ENCODE data around the gene USP10.

USP10 gene

GRCh38 chr16:84806890-84807258, 107.1 kb downstream of the USP10 start:
- TF ChIP-seq ZNF274 (IDR thresholded peaks at IDR 0.05; ENCODE audit: low read depth, low read length), result no peak
- H3K4me3 ChIP-seq (ENCODE audit: low read length), result no peak overlapping the region

GRCh38 chr16:84807776-84808175, 108.0 kb downstream of the USP10 start:
- TF ChIP-seq ZNF274 (IDR thresholded peaks at IDR 0.05; ENCODE audit: low read depth, low read length), result no peak

DNA sequence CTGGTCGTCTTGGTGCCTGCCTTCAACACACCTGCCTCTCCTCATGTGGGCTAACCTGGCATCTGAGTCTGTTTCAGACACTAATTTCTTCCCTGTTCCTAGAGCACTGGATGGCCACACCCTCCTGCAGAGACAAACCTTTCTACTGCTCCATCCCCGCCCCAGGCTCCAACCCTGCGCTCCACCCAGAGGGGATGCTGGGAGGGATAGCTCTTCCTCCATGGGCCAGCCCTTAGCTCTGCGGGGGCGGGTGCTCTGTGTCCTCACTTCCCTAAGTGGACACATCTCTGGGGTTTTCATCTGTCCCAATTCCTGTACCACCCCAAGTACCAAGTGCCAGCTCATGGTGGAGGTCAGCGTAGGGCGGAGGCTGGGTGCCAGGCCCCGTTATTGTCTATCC, 109.0 kb downstream of the USP10 start:
- TF ChIP-seq ZNF274 (IDR thresholded peaks at IDR 0.05; ENCODE audit: low read depth, low read length), result no peak

More at GRCh38 chr16:84807776-84808175, 108.0 kb downstream of the USP10 start:
- no peak overlapping the region for H3K4me3 ChIP-seq (ENCODE audit: low read length)

GRCh38 chr16:84810518-84811273, 110.9 kb downstream of the USP10 start:
- H3K4me3 ChIP-seq (ENCODE audit: low read length), result no peak overlapping the region
- no peak for TF ChIP-seq ZNF274 (IDR thresholded peaks at IDR 0.05; ENCODE audit: low read depth, low read length)

More for the DNA sequence above, 109.0 kb downstream of the USP10 start:
- H3K4me3 ChIP-seq (ENCODE audit: low read length), result no peak overlapping the region

DNA sequence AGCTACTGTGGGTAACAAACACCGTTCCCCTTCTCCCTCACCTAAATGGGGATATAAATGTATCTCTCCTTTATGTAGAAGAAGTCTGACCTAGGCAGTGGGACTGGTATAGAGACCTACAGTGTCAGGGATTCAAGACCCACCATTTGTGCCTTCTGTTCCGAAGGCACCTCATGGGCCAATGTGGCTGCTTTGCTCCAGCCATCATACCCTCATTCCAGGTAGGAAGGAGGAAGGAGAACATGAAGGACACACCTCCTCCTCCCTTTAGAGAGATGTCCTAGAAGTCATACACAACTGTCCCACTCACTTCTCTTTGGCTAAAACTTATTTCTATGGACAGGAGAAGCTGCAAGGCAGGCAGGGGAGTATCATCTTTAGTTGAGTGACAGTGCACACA, 111.7 kb downstream of the USP10 start:
- H3K4me3 ChIP-seq (ENCODE audit: low read length), result no peak overlapping the region
- TF ChIP-seq ZNF274 (IDR thresholded peaks at IDR 0.05; ENCODE audit: low read depth, low read length), result no peak

DNA sequence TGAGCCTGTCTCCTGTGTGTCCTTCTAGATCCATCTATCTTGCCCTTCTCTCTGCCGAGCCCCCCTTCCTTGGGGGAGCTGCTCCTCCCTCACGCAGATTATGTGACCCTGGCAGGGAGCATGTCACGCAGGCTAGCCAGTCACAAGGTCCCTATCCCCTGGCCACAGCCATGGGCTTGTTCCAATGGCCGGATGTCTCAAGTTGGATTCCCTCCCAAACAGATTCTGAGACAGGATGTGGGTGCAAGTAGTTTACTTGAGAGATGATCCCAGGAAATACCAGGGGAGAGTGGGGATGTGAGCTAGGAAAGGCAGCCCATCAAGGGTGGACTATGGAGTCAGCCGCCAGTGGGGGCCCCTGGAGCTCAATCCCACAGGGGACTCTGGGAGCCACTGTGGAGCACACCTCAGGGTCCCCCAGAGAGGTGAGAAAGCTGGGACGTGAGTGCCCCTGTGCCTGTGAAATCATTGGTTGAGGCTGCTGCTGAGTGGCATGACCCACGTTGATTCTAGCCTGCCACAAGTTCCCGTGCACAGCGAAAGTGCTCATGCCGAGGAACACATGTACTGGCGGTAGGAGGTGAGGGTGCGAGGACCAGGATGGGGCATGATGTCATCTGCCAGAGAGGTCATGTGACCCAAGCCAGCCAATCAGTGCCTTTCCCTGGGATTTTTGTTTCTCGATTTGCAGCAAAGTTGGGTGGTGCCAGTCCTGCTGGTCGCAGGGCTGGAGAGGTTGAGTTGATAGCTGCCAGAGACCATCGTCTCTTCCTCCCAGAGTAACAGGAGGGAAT, 113.5 kb downstream of the USP10 start:
- TF ChIP-seq ZNF274 (IDR thresholded peaks at IDR 0.05; ENCODE audit: low read depth, low read length), result no peak
- H3K4me3 ChIP-seq (ENCODE audit: low read length), result no peak overlapping the region

DNA sequence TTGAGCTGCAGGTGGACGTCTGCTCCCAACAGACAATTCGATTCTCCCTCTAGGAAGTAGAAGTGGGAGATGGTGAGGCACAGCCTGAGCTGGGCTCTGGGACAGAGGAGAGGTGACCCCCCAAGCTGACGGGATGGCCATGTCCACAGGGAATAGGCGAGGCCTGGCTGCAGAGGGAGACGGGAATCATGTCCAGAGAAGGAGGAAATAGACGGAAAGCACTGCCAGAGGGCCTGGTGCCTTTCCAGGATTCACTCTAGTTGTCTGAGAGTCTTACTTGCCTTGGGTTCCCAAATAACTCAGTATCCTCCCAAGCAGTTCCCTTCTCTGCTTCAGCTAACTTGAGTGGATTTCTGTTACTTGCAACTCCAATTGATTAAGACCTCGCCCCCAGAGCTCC, 115.7 kb downstream of the USP10 start:
- TF ChIP-seq ZNF274 (IDR thresholded peaks at IDR 0.05; ENCODE audit: low read depth, low read length), result no peak
- H3K4me3 ChIP-seq (ENCODE audit: low read length), result no peak overlapping the region

- no peak for TF ChIP-seq ZNF274 (IDR thresholded peaks at IDR 0.05; ENCODE audit: low read depth, low read length)
These were observed 116.2 kb downstream of the USP10 start for GRCh38 chr16:84816023-84816422.

DNA sequence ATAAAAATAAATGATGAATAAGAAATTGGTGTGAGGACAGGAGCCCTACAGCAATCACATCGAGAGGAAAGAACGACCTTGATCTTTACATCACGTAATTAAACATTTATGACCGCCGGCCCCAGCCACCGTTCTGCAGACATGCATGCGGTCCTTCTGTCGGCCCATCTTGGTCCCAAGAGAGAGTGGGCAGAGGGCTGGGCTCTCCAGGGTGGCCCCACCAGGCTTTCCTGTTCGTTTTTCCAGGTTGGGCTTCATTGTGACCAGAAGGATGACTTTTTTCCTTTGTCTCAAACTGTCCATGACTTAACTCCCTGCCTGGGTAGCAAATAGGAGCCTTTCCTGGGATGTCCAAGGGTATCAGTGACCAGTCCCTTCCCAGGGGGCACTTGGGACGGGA, 116.7 kb downstream of the USP10 start:
- no peak for TF ChIP-seq ZNF274 (IDR thresholded peaks at IDR 0.05; ENCODE audit: low read depth, low read length)
- H3K4me3 ChIP-seq (ENCODE audit: low read length), result no peak overlapping the region

More at GRCh38 chr16:84816023-84816422, 116.2 kb downstream of the USP10 start:
- no peak overlapping the region for H3K4me3 ChIP-seq (ENCODE audit: low read length)

DNA sequence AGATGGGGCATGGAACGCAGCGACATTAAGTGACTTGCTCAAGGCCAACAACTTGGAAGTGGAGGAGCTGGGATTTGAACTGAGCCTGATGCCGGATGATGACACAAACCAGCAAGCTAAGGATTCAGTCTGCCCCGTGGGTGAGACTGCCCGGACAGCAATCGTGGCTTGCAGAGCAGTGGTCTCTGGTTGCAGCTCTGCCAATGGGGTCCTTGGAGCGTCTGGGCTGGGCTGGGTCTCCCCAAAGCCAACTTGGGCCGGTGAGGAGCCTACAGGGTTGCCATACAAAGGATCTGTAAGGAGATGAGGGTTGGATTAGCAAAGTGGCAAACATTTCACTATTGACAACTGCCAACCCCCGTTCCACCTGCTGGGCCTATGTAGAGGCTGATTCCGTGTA, 117.4 kb downstream of the USP10 start:
- TF ChIP-seq ZNF274 (IDR thresholded peaks at IDR 0.05; ENCODE audit: low read depth, low read length), result no peak
- no peak overlapping the region for H3K4me3 ChIP-seq (ENCODE audit: low read length)

DNA sequence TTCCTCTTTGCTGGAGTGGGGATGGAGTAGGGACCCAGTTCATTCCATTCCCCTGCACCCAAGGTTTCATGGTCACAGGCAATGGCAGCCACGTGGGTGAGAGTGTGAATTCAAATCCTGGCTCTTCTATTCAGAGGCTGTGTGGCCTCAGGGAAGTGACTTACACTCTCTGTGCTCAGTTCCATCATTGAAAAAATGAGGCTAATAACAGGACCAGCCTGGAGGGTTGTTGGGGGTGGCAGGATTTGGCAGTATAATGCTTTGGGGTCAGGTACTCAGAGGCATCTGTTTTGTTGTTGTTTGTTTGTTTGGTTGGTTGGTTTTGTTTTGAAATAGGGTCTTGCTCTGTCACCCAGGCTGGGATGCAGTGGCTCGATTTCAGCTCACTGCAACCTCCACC, 117.8 kb downstream of the USP10 start:
- H3K4me3 ChIP-seq (ENCODE audit: low read length), result no peak overlapping the region

DNA sequence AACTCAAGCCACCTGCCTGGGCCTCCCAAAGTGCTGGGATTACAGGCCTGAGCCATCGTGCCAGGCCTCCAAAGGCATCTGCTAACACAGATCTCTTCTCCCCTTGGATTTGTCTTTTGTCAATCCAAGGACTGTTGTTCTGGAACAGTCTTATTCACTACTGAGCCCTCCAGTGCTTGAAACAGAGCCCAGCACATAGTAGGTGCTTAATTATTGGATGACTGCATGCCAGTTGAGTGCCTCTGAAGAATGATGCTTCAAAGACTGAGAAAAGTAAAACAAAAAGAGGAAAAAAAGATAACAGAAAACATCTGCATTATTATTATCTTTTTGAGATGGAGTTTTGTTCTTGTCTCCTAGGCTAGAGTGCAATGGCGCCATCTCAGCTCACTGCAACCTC, 118.3 kb downstream of the USP10 start:
- no peak for TF ChIP-seq ZNF274 (IDR thresholded peaks at IDR 0.05; ENCODE audit: low read depth, low read length)
- no peak overlapping the region for H3K4me3 ChIP-seq (ENCODE audit: low read length)

More for the DNA sequence above, 117.8 kb downstream of the USP10 start:
- TF ChIP-seq ZNF274 (IDR thresholded peaks at IDR 0.05; ENCODE audit: low read depth, low read length), result no peak

- TF ChIP-seq ZNF274 (IDR thresholded peaks at IDR 0.05; ENCODE audit: low read depth, low read length), result no peak
- H3K4me3 ChIP-seq (ENCODE audit: low read length), result no peak overlapping the region
These were observed 119.3 kb downstream of the USP10 start for GRCh38 chr16:84818989-84819643.

DNA sequence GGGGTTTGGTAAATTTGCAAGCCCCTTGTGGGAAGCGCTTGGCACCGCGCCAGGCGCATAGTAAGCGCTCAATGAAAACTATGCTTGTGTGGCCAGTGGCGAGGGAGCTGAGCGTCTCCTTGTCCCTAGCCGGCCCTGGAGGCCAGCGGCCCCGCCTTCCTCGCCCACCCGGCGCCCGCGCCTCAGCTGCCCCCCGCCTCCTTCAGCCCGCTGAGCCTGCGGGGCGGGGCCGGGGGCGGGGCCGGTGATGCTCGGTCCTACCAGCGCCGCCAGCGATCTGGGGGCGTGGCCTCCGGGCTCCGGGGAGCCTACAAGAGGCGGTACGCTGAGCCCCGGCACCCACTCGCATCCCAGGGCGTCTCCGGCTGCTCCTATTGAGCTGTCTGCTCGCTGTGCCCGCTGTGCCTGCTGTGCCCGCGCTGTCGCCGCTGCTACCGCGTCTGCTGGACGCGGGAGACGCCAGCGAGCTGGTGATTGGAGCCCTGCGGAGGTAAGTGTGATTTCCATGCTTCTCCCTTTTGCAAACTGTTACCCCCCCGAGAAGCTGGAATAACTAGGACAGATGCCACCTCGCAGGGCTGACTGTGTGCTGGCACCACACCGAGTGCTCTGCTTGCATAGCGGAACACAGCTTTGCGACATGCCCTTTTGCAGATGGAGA, 120.0 kb downstream of the USP10 start, which contains the start of gene CRISPLD2:
TSS of gene CRISPLD2 (plus strand) at position 342 of the 661 bp plus-strand sequence. CDS start 18,511 bp downstream, outside the sequence.
- TF ChIP-seq ZNF274 (IDR thresholded peaks at IDR 0.05; ENCODE audit: low read depth, low read length), result no peak
- no peak within 1 kb of the TSS for H3K4me3 ChIP-seq (ENCODE audit: low read length)

All from GM08714 (cell line).